ENCODE data around the gene SVOP.
A peak's percentile ranks its signal among the peaks of the same experiment; 100 is the strongest.
"Not testable (repeated sequence)": the region's sequence is repeated elsewhere in the genome, so short reads cannot be mapped to it uniquely, and the experiment has no call there.

The SVOP gene, protein sequence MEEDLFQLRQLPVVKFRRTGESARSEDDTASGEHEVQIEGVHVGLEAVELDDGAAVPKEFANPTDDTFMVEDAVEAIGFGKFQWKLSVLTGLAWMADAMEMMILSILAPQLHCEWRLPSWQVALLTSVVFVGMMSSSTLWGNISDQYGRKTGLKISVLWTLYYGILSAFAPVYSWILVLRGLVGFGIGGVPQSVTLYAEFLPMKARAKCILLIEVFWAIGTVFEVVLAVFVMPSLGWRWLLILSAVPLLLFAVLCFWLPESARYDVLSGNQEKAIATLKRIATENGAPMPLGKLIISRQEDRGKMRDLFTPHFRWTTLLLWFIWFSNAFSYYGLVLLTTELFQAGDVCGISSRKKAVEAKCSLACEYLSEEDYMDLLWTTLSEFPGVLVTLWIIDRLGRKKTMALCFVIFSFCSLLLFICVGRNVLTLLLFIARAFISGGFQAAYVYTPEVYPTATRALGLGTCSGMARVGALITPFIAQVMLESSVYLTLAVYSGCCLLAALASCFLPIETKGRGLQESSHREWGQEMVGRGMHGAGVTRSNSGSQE

DNA sequence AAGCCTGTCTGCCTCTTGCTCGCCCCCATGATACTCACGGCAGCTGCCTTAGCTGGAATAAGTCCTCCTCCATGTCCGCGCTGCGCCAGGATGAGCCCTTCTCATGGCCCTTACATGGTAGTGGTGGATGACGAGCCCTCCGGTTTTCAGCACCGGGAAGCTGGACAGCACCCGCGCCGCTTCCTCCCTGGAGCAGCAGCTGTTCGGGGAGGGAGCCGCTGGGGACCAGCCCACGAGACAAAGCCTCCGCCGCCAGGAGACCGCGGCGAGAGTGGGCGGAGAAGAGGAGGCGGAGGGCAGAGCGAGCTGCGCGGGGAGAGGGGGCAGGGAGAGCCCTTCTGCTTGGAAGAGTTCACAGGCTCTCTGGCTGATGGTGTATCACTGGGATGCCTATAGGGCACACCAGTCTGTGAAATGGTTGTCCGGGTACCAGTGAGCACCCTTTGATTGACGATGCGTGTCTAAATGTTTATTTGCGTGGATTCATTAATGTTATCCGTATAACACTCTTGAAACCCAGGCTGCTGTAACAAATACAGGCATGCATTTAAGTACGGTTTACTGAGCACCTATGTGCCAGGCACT is at the start of gene SVOP:
Gene SVOP, minus strand, starts transcription at position 273 of the 585 bp plus-strand sequence. Its CDS starts 200 bp downstream, at position 73.
- DNase-seq (ENCODE audit: insufficient read length, low spot score) (no peak), FAIRE-seq (no peak)

DNA sequence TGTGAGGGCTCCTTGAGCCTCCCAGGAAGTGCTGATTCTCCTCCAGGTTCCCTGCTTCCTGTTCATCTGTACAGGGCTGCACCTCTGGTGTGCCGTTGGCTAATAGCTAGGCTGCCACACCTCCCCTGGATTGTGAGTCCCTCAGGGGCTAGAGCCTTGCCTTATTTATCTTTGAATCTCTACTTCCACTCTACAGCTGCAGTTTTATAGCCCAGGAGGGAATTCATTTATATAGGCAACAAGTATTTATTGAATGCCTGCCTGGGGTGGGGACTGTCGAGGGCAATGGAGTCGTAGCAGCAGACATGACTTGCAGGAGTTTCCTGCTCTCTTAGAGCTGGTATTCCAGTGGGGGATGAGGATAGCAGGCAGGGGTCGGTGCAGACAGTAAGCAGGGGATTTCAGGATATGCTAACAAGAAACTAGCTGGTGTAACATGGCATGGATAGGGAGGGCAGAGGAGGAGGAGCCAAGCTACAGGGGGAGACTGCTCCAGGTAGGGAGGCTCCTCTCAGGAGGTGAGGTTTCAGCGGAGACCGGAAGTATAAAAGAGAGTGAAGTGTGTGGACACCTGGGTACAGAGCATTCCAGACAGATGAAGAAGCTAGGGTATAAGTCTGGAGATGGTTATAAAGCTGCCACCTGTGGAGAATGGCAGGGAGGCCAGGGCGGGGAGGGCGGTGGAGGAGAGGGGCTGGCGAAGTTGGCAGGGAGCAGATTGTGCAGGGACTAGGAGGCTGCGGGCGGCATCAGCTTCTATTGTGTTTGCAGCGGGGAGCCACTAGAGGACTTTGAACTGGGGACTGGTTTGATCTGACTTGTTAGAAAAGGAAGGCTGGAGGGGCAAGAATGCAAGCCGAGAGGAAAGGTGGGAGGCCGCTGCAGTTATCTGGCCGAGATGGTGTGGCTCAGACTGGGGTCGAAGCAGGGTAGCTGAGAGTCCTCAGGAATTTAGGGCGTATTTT is 48.7 kb upstream of the SVOP start:
- FAIRE-seq = no peak
- no peak for DNase-seq (ENCODE audit: insufficient read length, low spot score)

DNA sequence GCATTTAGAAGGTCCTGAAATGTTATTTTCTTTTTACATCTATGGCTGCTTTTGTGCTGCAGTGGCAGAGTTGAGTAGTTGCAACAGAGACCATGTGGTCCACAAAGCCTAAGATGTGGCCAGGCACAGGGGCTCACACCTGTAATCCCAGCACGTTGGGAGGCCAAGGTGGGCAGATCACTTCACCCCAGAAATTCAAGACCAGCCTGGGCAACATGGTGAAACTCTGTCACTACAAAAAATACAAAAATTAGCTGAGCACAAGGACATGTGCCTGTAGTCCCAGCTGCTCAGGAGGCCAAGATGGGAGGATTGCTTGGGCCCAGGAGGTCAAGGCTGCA is 45.0 kb upstream of the SVOP start:
- FAIRE-seq = no peak

DNA sequence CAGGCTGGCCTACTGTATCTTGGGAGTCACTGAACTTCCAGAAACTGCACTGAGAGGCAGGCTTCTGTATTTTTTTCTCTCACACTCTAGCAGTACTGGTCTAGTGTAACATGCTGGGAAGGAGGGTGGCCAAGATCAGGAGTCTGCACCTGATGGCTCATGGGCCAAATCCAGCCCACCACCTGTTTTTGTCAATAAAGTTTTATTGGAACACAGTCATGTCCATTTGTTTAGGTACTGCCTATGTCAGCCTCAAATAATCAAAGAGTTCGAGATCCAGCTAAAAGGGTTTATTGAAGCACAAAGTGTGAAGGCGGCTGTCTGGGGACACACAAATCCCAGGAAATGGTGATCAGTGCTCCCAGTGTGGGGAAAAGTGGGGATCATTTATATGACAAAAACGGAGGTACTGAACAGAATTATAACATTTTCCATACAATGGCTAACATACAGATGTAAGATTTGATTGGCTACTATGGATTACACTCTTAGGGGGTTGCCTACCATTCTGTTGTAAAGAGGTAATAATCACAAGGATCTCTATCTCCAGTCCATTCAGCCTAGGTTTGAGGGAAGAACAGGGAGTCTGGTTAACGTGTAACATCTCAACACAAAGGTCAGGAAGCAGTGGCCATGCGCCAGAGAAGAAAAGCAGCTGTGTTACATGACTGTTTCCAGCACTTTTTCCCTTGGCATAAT is 44.4 kb upstream of the SVOP start:
- FAIRE-seq (no peak), DNase-seq (ENCODE audit: insufficient read length, low spot score) (no peak)

More for the DNA sequence above, 45.0 kb upstream of the SVOP start:
- DNase-seq (ENCODE audit: insufficient read length, low spot score) = no peak

DNA sequence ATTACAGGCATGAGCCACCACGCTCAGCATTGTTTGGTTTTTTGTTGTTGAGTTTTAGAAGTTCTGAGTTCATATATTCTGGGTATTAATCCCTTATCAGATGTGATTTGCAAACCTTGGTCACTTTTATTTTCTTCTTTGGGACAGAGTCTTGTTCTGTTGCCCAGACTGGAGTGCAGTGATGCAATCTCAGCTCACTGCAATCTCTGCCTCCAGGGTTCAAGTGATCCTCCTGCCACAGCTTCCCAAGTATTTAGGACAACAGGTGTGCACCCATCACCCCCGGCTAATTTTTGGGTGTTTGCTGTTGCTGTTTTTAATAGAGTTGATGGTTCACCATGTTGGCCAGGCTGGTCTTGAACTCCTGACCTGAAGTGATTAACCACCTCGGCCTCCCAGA is 43.3 kb upstream of the SVOP start:
- no peak for FAIRE-seq
- DNase-seq (ENCODE audit: insufficient read length, low spot score) = no peak

DNA sequence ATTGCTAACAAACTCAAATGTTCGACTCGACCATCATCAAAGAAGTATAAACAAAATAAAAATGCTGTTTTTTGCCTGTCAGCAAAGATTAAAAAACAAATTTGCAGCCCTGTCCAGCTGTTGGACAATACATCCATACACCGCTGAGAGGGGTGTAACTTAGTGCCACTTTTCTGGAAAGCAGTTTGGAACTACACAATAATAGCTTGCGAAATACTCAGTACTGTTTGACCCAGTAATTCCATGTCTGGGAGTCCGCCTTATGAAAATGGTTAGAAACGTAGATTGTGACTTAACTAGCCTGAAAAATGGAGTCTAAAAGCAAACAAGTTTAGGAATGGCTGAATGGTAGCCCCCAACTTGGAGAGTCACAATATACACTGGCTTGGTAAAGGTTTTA is 37.9 kb upstream of the SVOP start:
- FAIRE-seq = no peak
- DNase-seq (ENCODE audit: insufficient read length, low spot score) = no peak

DNA sequence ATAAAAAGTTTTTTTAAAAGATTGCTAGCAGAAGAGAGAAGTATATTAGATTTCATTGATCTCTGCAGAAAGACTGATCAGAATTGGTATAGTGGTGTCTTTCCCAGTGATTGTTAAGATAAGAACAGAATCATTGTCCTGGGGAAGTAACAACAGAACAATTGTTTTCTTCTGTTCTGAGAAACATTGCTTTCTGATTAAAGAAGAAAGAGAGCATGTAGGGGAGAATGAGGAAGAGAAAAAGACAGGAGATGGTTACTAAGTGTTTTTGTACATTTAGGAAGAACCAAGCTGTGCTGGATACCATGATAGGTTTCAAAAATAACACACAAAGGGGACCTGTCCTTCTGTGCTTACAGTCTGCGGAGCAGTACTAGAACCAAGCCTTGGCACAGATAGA is 36.5 kb upstream of the SVOP start:
- DNase-seq (ENCODE audit: insufficient read length, low spot score) (no peak), FAIRE-seq (no peak)

DNA sequence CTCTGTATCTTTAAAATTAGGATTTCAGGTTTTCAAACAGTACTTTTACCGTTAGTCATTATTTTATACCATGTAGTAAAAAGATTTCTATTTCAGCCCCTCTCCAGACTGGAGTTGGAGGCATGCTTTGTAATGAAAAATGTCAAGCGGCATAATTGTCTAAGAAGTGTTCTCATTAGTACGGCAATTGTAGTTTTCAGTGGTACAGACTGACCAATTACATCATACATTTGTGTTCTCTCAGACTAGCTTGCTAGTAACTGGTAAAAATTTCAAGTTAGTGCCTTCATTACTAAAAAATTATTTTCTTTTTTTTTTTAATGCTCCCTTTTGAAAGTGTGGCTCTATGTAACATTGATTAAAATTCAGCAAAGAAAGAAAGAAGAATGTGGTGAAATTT is 36.0 kb upstream of the SVOP start:
- FAIRE-seq = no peak
- no peak for DNase-seq (ENCODE audit: insufficient read length, low spot score)

DNA sequence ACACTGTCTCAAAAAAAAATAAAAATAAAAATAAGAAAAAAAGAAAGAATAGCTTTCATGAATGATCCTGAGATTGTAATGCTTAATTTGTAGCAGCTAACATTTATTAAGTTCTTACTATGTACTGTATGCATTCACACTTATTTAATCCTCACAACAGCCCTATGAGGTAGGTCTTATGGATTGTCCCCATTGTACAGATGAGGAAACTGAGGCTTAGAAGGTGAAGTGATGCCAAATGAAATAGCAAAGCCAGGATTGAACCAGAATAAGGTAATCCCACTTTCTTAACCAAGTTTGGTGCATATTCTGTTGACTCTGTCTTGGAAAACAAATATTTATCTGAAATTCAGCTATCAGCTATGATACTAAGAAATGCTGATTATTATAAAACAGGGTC is 33.7 kb upstream of the SVOP start:
- no peak for DNase-seq (ENCODE audit: insufficient read length, low spot score)
- FAIRE-seq = no peak

DNA sequence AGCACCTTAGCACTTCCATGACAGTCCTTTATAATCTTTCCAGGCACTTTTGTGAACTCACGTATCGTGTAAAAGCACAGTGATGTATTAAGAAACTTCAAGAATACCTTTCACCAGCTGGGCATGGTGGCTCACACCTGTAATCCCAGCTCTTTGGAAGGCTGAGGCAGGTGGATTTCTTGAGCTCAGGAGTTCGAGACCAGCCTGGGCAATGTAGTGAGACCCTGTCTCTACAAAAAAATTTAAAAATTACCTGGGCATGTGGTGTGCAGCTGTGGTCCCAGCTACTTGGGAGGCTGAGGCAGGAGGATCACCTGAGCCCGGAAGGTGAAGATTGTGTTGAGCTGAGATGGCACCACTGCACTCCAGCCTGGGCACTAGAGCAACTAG is 33.3 kb upstream of the SVOP start:
- DNase-seq (ENCODE audit: insufficient read length, low spot score); FAIRE-seq: not testable (repeated sequence)

DNA sequence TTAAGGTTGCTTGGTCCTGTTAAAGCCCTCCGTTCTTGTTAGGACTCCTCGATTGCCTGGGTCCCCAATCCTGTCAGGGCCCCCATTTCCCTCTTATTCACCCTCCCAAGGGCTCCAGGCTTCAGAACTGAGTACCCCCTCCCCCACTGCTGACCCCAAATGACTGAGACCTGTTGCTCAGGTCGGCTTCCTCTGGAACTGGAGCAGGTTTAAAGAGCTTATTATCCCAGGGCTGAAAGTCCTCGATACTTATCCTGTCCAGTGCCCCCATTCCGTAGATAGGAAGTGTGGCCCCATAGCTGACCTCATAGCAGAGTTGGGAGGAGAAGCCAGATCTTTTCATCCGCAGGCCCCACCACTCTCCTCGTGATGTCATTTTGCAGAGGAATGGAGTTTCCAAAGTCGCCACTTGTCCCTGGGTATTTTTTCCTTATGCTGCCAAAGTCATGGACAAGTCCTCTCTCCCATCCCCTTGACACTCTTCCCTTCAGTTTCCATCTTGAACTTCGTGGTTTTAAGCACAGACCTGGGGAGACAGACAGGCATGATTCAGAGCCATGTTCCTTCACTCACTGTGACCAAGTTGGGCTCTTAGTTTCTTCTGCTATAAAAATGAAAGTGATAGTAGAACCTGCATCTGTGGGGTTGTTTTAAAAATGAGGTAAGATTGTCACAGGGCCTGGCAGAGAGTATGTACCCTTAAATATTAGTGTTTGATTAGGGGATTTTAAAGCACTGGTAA is 32.7 kb upstream of the SVOP start:
- FAIRE-seq (peak; percentile 96), DNase-seq (ENCODE audit: insufficient read length, low spot score) (peak; percentile 32)

DNA sequence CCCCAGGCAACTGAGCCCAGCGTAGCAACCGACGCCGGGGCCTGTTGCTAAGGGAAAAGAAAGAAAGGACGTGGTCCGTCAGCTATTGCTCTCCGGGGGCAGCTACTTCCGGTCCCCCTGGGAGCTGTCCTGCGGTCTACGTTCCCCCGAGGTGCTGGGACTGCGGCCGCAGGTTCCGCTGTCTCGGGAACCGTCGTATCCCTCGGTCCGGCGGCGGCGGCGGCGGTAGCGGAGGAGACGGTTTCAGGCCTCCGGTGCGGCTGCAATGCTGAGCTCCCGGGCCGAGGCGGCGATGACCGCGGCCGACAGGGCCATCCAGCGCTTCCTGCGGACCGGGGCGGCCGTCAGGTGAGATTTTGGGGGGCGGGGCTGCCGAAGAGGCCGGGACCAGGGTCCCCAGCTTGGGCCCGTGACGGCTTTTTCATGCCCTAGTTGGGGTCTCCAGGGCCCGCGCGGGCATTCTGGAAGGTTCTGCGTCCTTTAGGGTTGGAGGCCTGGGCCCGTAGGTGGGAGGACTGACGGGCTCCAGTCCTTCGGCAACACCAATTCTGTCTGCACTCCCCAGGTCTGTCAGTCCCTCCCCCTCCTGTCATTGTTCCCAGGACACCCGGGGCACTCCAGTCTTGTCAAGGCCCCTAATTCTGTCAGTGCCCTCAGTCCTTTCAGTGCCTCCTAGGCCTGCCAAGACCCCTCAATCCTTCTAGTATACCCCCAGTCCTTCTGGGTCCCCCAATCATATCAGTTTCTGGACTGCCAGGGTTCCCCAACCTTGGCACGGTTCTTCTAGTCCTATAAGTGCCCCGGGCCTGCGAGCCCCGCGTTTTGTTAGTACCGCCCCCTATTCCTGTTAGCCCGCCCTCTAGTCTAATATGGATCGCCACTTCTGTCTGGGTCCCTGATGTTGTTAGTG is 31.8 kb upstream of the SVOP start, which contains the start of gene USP30:
Gene USP30, plus strand, starts transcription at position 163 of the 910 bp plus-strand sequence. Its CDS starts 103 bp downstream, at position 266.
- FAIRE-seq (peak; percentile 70), DNase-seq (ENCODE audit: insufficient read length, low spot score) (peak; percentile 82)

DNA sequence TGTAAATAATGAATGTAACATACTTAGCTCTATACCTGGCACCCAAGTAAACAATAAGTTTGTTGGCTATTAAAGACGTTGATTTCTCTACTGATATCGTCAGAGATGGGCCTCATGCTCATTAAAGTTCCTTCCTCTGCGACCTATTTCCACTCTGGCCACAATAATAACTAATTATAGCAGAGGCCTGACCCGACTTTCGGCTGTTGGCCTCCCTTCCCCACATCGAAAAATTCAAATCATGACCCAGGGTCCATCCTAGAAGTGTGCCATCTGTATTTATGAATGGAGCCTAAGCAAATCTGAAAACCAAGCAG is 31.2 kb upstream of the SVOP start:
- DNase-seq (ENCODE audit: insufficient read length, low spot score) (no peak), FAIRE-seq (peak; percentile 31)

DNA sequence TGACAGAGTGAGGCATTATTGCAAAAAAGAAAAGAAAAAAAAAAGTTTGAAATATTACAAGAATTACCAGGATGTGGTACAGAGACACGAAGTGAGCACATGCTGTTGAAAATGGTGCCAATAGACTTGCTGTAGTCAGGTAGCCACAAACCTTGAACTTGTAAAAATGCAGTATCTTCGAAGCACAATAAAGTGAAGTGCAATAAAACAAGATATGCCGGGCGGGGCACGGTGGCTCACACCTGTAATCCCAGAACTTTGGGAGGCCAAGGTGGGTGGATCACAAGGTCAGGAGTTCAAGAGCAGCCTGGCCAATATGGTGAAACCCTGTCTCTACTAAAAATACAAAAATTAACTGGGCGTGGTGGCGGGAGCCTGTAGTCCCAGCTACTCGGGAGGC is 28.9 kb upstream of the SVOP start:
- not testable (repeated sequence) for DNase-seq (ENCODE audit: insufficient read length, low spot score); FAIRE-seq

DNA sequence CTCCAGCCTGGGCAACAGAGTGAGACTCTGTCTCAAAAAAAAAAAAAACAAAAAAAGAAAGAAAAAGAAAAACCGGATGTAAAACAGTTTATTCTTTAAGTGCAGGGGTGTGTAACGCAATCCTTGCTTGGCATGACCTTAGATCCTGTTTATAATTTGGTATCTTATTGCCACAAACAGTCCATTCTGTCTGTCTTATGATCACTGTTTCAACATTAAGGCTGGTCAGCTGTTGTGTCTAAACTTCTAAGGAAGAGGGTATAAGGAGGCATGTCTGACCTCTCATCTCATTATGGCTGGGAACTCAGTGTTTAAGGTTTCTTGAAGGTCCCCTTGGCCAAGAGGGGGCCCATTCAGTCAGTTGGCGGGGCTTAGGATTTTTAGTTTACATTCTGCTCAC is 27.8 kb upstream of the SVOP start:
- not testable (repeated sequence) for FAIRE-seq; DNase-seq (ENCODE audit: insufficient read length, low spot score)

DNA sequence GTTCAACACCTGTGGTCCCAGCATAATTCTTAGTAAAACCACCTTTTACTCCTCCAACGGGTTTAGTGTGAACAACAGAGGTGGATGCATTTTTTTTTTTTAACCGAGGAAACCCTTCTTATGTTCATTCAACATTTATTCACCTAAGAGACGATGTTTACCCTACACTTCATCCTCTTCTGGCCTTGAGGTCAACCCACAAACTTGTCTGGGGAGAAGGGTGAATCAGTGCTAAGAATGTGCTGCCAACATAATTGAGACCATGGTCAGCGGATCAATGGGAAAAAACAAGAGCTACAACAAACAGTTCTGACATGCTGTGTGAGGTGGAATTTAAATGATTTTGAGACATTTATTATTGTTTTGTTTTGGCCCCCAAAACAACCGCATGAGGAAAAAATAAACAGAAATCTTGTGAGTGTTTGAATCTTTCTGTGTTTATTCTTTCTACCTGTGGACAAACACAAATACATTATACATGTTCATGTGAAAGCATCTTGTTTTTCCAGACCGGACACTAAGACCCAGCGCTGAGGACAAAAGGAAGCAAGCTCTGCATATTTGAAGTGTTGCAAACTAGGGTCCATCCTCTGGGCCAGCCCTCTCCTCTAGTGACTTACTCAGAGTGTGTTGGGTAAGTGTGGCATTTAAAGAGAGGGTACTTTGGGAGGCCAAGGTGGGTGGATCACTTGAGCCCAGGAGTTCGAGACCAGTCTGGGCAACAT is 26.4 kb upstream of the SVOP start:
- DNase-seq (ENCODE audit: insufficient read length, low spot score) (no peak), FAIRE-seq (no peak)

DNA sequence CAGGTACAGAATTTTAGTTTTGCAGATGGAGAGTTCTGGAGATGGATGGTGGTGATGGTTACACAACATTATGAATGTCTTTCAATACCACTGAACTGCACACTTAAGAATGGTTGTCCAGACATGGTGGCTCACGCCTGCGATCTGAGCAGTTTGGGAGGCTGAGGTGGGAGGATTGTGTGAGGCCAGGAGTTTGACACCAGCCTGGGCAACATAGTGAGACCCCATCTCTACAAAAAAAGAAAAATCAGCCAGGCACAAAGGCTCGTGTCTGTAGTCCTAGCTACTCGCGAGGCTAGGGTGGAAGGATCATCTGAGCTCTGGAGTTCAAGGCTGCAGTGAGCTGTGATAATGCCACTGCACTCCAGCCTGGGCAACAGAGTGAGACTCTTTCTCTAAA is 23.4 kb upstream of the SVOP start:
- no peak for DNase-seq (ENCODE audit: insufficient read length, low spot score)
- no peak for FAIRE-seq

DNA sequence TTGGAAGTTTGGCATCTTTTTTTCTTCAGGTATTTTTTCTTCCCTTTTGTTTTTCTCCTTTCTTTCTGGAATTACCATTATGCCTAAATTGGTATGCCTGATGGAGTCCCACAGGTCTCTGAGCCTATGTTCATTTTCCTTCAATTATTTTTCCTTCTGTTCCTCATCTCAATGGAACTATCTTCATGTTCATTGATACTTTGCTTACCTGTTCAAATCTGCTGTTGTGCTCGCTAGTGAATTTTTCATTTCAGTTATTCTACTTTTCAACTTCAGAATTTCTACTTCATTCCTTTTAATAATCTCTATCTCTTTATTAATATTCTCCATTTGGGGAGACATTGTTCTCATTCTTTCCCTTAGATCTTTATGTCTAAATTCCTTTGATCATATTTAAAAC is 16.1 kb upstream of the SVOP start:
- FAIRE-seq (no peak), DNase-seq (ENCODE audit: insufficient read length, low spot score) (no peak)
